ENCODE measurements around the gene MBLAC1. TPM values are rescaled to one million over a fixed set of nuclear protein-coding genes. Genes with fewer than 3 reads are reported as not detected.

The MBLAC1 gene
- total and polyA plus RNA-seq, 4 donors, result 1.7 to 2.9 (median 2.1) TPM

- H3K27me3 ChIP-seq (ENCODE audit: control insufficient read depth in 3 of 3, insufficient read depth in 3 of 3, low read length in 2 of 3), result no peaks in the 10 kb centered on the region
- 69 to 77% methylated on average over 19 of the region's 19 CpGs for WGBS, 2 donors
- peaks cover 8 to 49% (median 39%) of the 10 kb centered on the region in 4 donors for H3K36me3 ChIP-seq (ENCODE audit: control insufficient read depth in 4 of 4, insufficient read depth in 4 of 4, low read length in 4 of 4)
- TF ChIP-seq CTCF (IDR thresholded peaks at IDR 0.05; ENCODE audit: control extremely low read depth, extremely low read depth), result no peak
- no peak for DNase-seq
- no peaks in the 10 kb centered on the region for H3K9me3 ChIP-seq (ENCODE audit: control insufficient read depth in 4 of 4, insufficient read depth in 3 of 4, low read length in 3 of 4)
- peaks cover 0 to 18% (median 2%) of the 10 kb centered on the region in 5 donors for H3K4me1 ChIP-seq (ENCODE audit: control insufficient read depth in 5 of 5, insufficient read depth in 5 of 5, low read length in 5 of 5)
- no peak overlapping the region for H3K27ac ChIP-seq (ENCODE audit: low read depth in 1 of 2, low read length in 1 of 2)
- H3K9ac ChIP-seq (ENCODE audit: insufficient read depth in 1 of 2, low read length in 2 of 2), result no peak overlapping the region
- no peak for ATAC-seq (ENCODE audit: insufficient read depth, low FRiP score)
- H3K4me3 ChIP-seq, result no peak overlapping the region
These were observed 35.2 kb upstream of the MBLAC1 start for GRCh38 chr7:100091411-100092181.

GRCh38 chr7:100093054-100093453 is 33.7 kb upstream of the MBLAC1 start:
- TF ChIP-seq CTCF (IDR thresholded peaks at IDR 0.05; ENCODE audit: control extremely low read depth, extremely low read depth), result no peak
- H3K27me3 ChIP-seq (ENCODE audit: control insufficient read depth in 3 of 3, insufficient read depth in 3 of 3, low read length in 2 of 3), result no peaks in the 10 kb centered on the region
- 60 to 72% methylated on average over 8 of the region's 8 CpGs for WGBS, 2 donors
- H3K27ac ChIP-seq (ENCODE audit: low read depth in 1 of 2, low read length in 1 of 2), result no peak overlapping the region
- H3K4me3 ChIP-seq, result no peak overlapping the region
- DNase-seq (no peak), ATAC-seq (ENCODE audit: insufficient read depth, low FRiP score) (no peak)
- H3K4me1 ChIP-seq (ENCODE audit: control insufficient read depth in 5 of 5, insufficient read depth in 5 of 5, low read length in 5 of 5), result peaks cover 0 to 11% (median 2%) of the 10 kb centered on the region in 5 donors
- no peak overlapping the region for H3K9ac ChIP-seq (ENCODE audit: insufficient read depth in 1 of 2, low read length in 2 of 2)
- peaks cover 17 to 59% (median 51%) of the 10 kb centered on the region in 4 donors for H3K36me3 ChIP-seq (ENCODE audit: control insufficient read depth in 4 of 4, insufficient read depth in 4 of 4, low read length in 4 of 4)
- no peaks in the 10 kb centered on the region for H3K9me3 ChIP-seq (ENCODE audit: control insufficient read depth in 4 of 4, insufficient read depth in 3 of 4, low read length in 3 of 4)

GRCh38 chr7:100093498-100093897 is 33.3 kb upstream of the MBLAC1 start:
- H3K36me3 ChIP-seq (ENCODE audit: control insufficient read depth in 4 of 4, insufficient read depth in 4 of 4, low read length in 4 of 4), result peaks cover 19 to 63% (median 55%) of the 10 kb centered on the region in 4 donors
- WGBS, 2 donors, result 66 to 67% methylated on average over 13 of the region's 13 CpGs

More at GRCh38 chr7:100093498-100093897, 33.3 kb upstream of the MBLAC1 start:
- Histone ChIP-seq H3K27me3 (ENCODE audit: control insufficient read depth in 3 of 3, insufficient read depth in 3 of 3, low read length in 2 of 3) (no peaks in the 10 kb centered on the region), H3K9me3 (ENCODE audit: control insufficient read depth in 4 of 4, insufficient read depth in 3 of 4, low read length in 3 of 4) (no peaks in the 10 kb centered on the region), H3K27ac (ENCODE audit: low read depth in 1 of 2, low read length in 1 of 2) (peak overlapping the region in 1 of 2 donors; percentile 23), H3K4me1 (ENCODE audit: control insufficient read depth in 5 of 5, insufficient read depth in 5 of 5, low read length in 5 of 5) (peaks cover 0 to 8% (median 2%) of the 10 kb centered on the region in 5 donors), H3K9ac (ENCODE audit: insufficient read depth in 1 of 2, low read length in 2 of 2) (no peak overlapping the region), H3K4me3 (no peak overlapping the region)
- ATAC-seq (ENCODE audit: insufficient read depth, low FRiP score) (no peak), DNase-seq (peak in 1 of 3 donors; percentile 35)
- TF ChIP-seq CTCF (IDR thresholded peaks at IDR 0.05; ENCODE audit: control extremely low read depth, extremely low read depth), result no peak
